ENCODE measurements around the gene OR5AU1.
"Not testable (repeated sequence)": the region's sequence is repeated elsewhere in the genome, so short reads cannot be mapped to it uniquely, and the experiment has no call there.

Gene OR5AU1

GRCh38 chr14:21182166-21182565, 26.3 kb upstream of the OR5AU1 start:
- no peak for DNase-seq (ENCODE audit: low spot score)

GRCh38 chr14:21171128-21171527, 15.3 kb upstream of the OR5AU1 start:
- DNase-seq (ENCODE audit: low spot score), result no peak

GRCh38 chr14:21169573-21169972, 13.7 kb upstream of the OR5AU1 start:
- no peak for DNase-seq (ENCODE audit: low spot score)

- DNase-seq (ENCODE audit: low spot score), result no peak
Measured at GRCh38 chr14:21168055-21168454, 12.2 kb upstream of the OR5AU1 start.

- DNase-seq (ENCODE audit: low spot score), result not testable (repeated sequence)
Measured at GRCh38 chr14:21165670-21166069, 9.8 kb upstream of the OR5AU1 start.

- not testable (repeated sequence) for DNase-seq (ENCODE audit: low spot score)
Measured at GRCh38 chr14:21165002-21165605, 9.2 kb upstream of the OR5AU1 start.

- no peak for DNase-seq (ENCODE audit: low spot score)
Measured at GRCh38 chr14:21163871-21164291, 8.0 kb upstream of the OR5AU1 start.

GRCh38 chr14:21162081-21162480, 6.2 kb upstream of the OR5AU1 start:
- no peak for DNase-seq (ENCODE audit: low spot score)

- no peak for DNase-seq (ENCODE audit: low spot score)
Measured at GRCh38 chr14:21160061-21160610, 4.3 kb upstream of the OR5AU1 start.

GRCh38 chr14:21158175-21158574, 2.3 kb upstream of the OR5AU1 start:
- not testable (repeated sequence) for DNase-seq (ENCODE audit: low spot score)

GRCh38 chr14:21149641-21150367, 6.1 kb downstream of the OR5AU1 start:
- no peak for DNase-seq (ENCODE audit: low spot score)

- no peak for DNase-seq (ENCODE audit: low spot score)
Measured at GRCh38 chr14:21145437-21145836, 10.4 kb downstream of the OR5AU1 start.

- no peak for DNase-seq (ENCODE audit: low spot score)
Measured at GRCh38 chr14:21142357-21142756, 13.5 kb downstream of the OR5AU1 start.

- peak; percentile 16 for DNase-seq (ENCODE audit: low spot score)
Measured at GRCh38 chr14:21136024-21136423, 19.8 kb downstream of the OR5AU1 start.

GRCh38 chr14:21133901-21134300, 22.0 kb downstream of the OR5AU1 start:
- no peak for DNase-seq (ENCODE audit: low spot score)

GRCh38 chr14:21123429-21123828, 32.4 kb downstream of the OR5AU1 start:
- DNase-seq (ENCODE audit: low spot score), result no peak

GRCh38 chr14:21121122-21121521, 34.7 kb downstream of the OR5AU1 start:
- no peak for DNase-seq (ENCODE audit: low spot score)

- no peak for DNase-seq (ENCODE audit: low spot score)
Measured at GRCh38 chr14:21120686-21121085, 35.2 kb downstream of the OR5AU1 start.

- DNase-seq (ENCODE audit: low spot score), result no peak
Measured at GRCh38 chr14:21118933-21119332, 36.9 kb downstream of the OR5AU1 start.

GRCh38 chr14:21113369-21113768, 42.5 kb downstream of the OR5AU1 start:
- no peak for DNase-seq (ENCODE audit: low spot score)

- no peak for DNase-seq (ENCODE audit: low spot score)
Measured at GRCh38 chr14:21112255-21112654, 43.6 kb downstream of the OR5AU1 start.

GRCh38 chr14:21109377-21110138, 46.3 kb downstream of the OR5AU1 start:
- no peak for DNase-seq (ENCODE audit: low spot score)
